H9 (cell line): ENCODE results near the gene RAVER1. TPM values are rescaled to one million over a fixed set of nuclear protein-coding genes. Genes with fewer than 3 reads are reported as not detected.

ENCODE experiments used
- DNase-seq: peaks from one replicate; pipeline ENCODE4 v3.0.0-alpha.2; 2017
- H2AFZ ChIP-seq: one replicate; pipeline ENCODE4 v1.6.1; 2013; ENCODE audit warnings: mild to moderate bottlenecking, low read length, control low read depth, moderate library complexity
- H2AK5ac ChIP-seq: 2 replicates; pipeline ENCODE4 v1.6.1; 2013; ENCODE audit warnings: low read length, control low read depth, mixed read lengths; ENCODE audit not compliant: insufficient read length
- H2BK120ac ChIP-seq: one replicate; pipeline ENCODE4 v1.6.1; 2013; ENCODE audit warnings: low read depth, mild to moderate bottlenecking, low read length, control low read depth, inconsistent platforms; ENCODE audit not compliant: poor library complexity, severe bottlenecking
- H2BK12ac ChIP-seq: 2 replicates; pipeline ENCODE4 v1.6.1; 2013; ENCODE audit warnings: low read length, control low read depth, mixed read lengths, low read depth; ENCODE audit not compliant: insufficient read length
- H2BK15ac ChIP-seq: 2 replicates; pipeline ENCODE4 v1.6.1; 2013; ENCODE audit warnings: low read depth, low read length, control low read depth
- H2BK20ac ChIP-seq: one replicate; pipeline ENCODE4 v1.6.1; 2013; ENCODE audit warnings: low read depth, mild to moderate bottlenecking, low read length, control low read depth, inconsistent platforms; ENCODE audit not compliant: poor library complexity, severe bottlenecking
- H2BK5ac ChIP-seq: 2 replicates; pipeline ENCODE4 v1.6.1; 2013; ENCODE audit warnings: low read length, control low read depth, mixed read lengths; ENCODE audit not compliant: insufficient read length
- H3K14ac ChIP-seq: 2 replicates; pipeline ENCODE4 v1.6.1; 2013; ENCODE audit warnings: low read length, control low read depth; ENCODE audit not compliant: insufficient read depth
- H3K18ac ChIP-seq: 2 replicates; pipeline ENCODE4 v1.6.1; 2013; ENCODE audit warnings: low read depth, mild to moderate bottlenecking, mixed read lengths, low read length, control low read depth; ENCODE audit not compliant: insufficient read length
- H3K23ac ChIP-seq: 2 replicates; pipeline ENCODE4 v1.6.1; 2013; ENCODE audit warnings: low read length, control low read depth, mixed read lengths, low read depth; ENCODE audit not compliant: insufficient read length
- H3K23me2 ChIP-seq: 2 replicates; pipeline ENCODE4 v1.6.1; 2013; ENCODE audit warnings: low read depth, mild to moderate bottlenecking, mixed read lengths, low read length, control low read depth; ENCODE audit not compliant: insufficient read length, poor library complexity, severe bottlenecking
- H3K27ac ChIP-seq: 2 replicates; pipeline ENCODE4 v1.5.1; 2013; ENCODE audit warnings: low read length, control low read depth, mixed read lengths, low read depth; ENCODE audit not compliant: insufficient read length
- H3K27me3 ChIP-seq: 2 replicates; pipeline ENCODE4 v1.6.1; 2013; ENCODE audit warnings: low read length, control low read depth, inconsistent platforms; ENCODE audit not compliant: insufficient read depth
- H3K4ac ChIP-seq: 2 replicates; pipeline ENCODE4 v1.6.1; 2013; ENCODE audit warnings: low read depth, mild to moderate bottlenecking, control low read depth, inconsistent platforms, low read length, moderate library complexity
- H3K4me1 ChIP-seq: 2 replicates; pipeline ENCODE4 v1.6.1; 2013; ENCODE audit warnings: low read length, control low read depth, inconsistent platforms; ENCODE audit not compliant: insufficient read depth
- H3K4me2 ChIP-seq: 2 replicates; pipeline ENCODE4 v1.6.1; 2013; ENCODE audit warnings: low read length, control low read depth, mixed read lengths; ENCODE audit not compliant: insufficient read length, insufficient read depth
- H3K56ac ChIP-seq: 2 replicates; pipeline ENCODE4 v1.6.1; 2013; ENCODE audit warnings: low read depth, mild to moderate bottlenecking, mixed read lengths, low read length, control low read depth; ENCODE audit not compliant: insufficient read length
- H3K79me1 ChIP-seq: 2 replicates; pipeline ENCODE4 v1.6.1; 2013; ENCODE audit warnings: low read depth, mild to moderate bottlenecking, moderate library complexity, low read length, control low read depth, inconsistent platforms; ENCODE audit not compliant: insufficient read depth, poor library complexity, severe bottlenecking
- H3K79me2 ChIP-seq: 2 replicates; pipeline ENCODE4 v1.6.1; 2013; ENCODE audit warnings: low read length, control low read depth, inconsistent platforms; ENCODE audit not compliant: insufficient read depth
- H3K9ac ChIP-seq: 2 replicates; pipeline ENCODE4 v1.6.1; 2013; ENCODE audit warnings: low read length, control low read depth, mixed read lengths; ENCODE audit not compliant: insufficient read length; ENCODE audit errors: extremely low read depth
- H3K9me3 ChIP-seq: one replicate; pipeline ENCODE4 v1.6.1; 2013; ENCODE audit warnings: low read depth, low read length, inconsistent platforms; ENCODE audit not compliant: control insufficient read depth
- H3T11ph ChIP-seq: one replicate; pipeline ENCODE4 v1.6.1; 2013; ENCODE audit warnings: mild to moderate bottlenecking, low read length, control low read depth, inconsistent platforms
- H4K20me1 ChIP-seq: one replicate; pipeline ENCODE4 v1.6.1; 2013; ENCODE audit not compliant: control insufficient read depth, insufficient read length, insufficient read depth
- H4K5ac ChIP-seq: 2 replicates; pipeline ENCODE4 v1.6.1; 2013; ENCODE audit warnings: low read depth, mild to moderate bottlenecking, mixed read lengths, low read length, control low read depth; ENCODE audit not compliant: insufficient read length
- H4K8ac ChIP-seq: replicated peaks from 2 replicates; pipeline ENCODE4 v1.6.1; 2013; ENCODE audit warnings: low read length, control low read depth, mixed read lengths, low read depth; ENCODE audit not compliant: insufficient read length
- H4K91ac ChIP-seq: 2 replicates; pipeline ENCODE4 v1.6.1; 2013; ENCODE audit warnings: low read depth, mild to moderate bottlenecking, moderate library complexity, mixed read lengths, low read length, control low read depth; ENCODE audit not compliant: insufficient read length
- H3K27ac Mint-ChIP-seq, 3 experiments: 2 replicates in 2 of 3; 3 replicates in 1 of 3; pipeline ENCODE4 v1.8.0; 2020 to 2021; ENCODE audit warnings: mixed read lengths in 3 of 3, mild to moderate bottlenecking in 1 of 3, moderate library complexity in 1 of 3
- H3K27me3 Mint-ChIP-seq: 2 replicates; pipeline ENCODE4 v1.8.0; 2021; ENCODE audit warnings: low read depth, mild to moderate bottlenecking, moderate library complexity, mixed read lengths
- H3K36me3 Mint-ChIP-seq, 3 experiments: 2 replicates in 2 of 3; 3 replicates in 1 of 3; pipeline ENCODE4 v1.8.0; 2020 to 2021; ENCODE audit warnings: low read depth in 3 of 3, mixed read lengths in 3 of 3; ENCODE audit not compliant: insufficient read depth in 1 of 3
- H3K4me1 Mint-ChIP-seq, 2 experiments: 2 replicates each; pipeline ENCODE4 v1.8.0; 2020; ENCODE audit warnings: mixed read lengths in 2 of 2
- H3K4me3 Mint-ChIP-seq, 2 experiments: 2 replicates in 1 of 2; 3 replicates in 1 of 2; pipeline ENCODE4 v1.8.0; 2020 to 2021; ENCODE audit warnings: mild to moderate bottlenecking in 2 of 2, mixed read lengths in 2 of 2, moderate library complexity in 1 of 2
- H3K9me3 Mint-ChIP-seq, 2 experiments: 2 replicates in 1 of 2; 3 replicates in 1 of 2; pipeline ENCODE4 v1.8.0; 2020; ENCODE audit warnings: mild to moderate bottlenecking in 2 of 2, mixed read lengths in 2 of 2, moderate library complexity in 1 of 2
- CTCF ChIP-seq: fragments of 200-600 bp; sonication (generic); conservative IDR thresholded peaks from 3 replicates; pipeline ENCODE4 v1.8.0; 2021; ENCODE audit warnings: antibody characterized with exemption, mild to moderate bottlenecking
- WGBS: extraction: QIAGEN DNeasy Blood & Tissue Kit; methylation state at CpG from one replicate; pipeline ENCODE4 v1.1.7; 2013; ENCODE audit warnings: missing lambda C conversion rate, low lambda C conversion rate, mixed read lengths; ENCODE audit not compliant: insufficient read length; ENCODE audit errors: extremely low coverage; 5-methylcytosine and 5-hydroxymethylcytosine counted together
- total RNA-seq: library from RNA; stranded (reverse); gene quantifications from 2 replicates; pipeline ENCODE4 v1.2.1, GENCODE V29; 2021

RAVER1 gene
- total RNA-seq, 1 experiment from 2014 or later: 74.7 TPM

DNA sequence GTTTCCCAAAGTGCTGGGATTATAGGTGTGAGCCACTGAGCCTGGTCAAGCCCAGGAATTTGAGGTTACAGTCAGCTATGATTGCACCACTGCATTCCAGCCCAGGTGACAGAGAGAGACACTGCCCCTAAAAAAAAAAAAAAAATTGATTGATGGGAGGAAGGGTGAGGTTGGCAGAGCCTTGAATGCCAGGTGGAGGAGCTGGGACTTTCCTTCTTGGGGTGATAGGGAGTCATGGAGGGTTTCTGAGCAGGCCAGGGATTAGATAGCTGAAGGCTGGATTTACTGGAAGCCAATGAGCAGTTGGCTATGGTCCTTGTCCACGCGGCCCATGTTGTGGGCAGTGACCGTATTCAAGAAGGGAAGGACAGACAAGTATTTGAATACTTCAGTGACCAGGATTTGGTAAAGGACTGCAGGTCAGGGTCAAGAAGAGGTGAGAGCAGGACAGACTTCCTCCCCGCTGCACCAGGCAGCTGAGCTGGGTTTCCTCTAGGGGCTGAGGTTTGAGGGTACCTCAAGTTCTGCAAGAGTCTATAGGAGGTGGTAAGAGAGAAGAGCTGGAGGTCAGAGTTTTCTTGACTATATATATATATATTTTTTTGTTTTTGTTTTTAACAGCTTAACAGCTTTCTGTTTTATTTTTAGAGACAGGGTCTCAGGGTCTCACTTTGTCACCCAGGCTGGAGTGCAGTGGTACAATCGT is 53.4 kb downstream of the RAVER1 start:
- H3K18ac ChIP-seq: no peak overlapping the region
- H4K8ac ChIP-seq: no peak overlapping the region
- H2BK12ac ChIP-seq: no peak overlapping the region
- H3T11ph ChIP-seq: no peak overlapping the region
- Mint-ChIP-seq H3K27me3 (peaks cover 3% of the 10 kb centered on the region), H3K4me3 (no peak overlapping the region; a peak in 1 of 5 replicates), H3K4me1 (peaks cover 0 to 12% of the 10 kb centered on the region in 2 experiments; a peak in 2 of 4 replicates), H3K9me3 (no peaks in the 10 kb centered on the region), H3K27ac (no peak overlapping the region; a peak in 1 of 7 replicates), H3K36me3 (peaks cover 0 to under 1% (median 0%) of the 10 kb centered on the region in 3 experiments; a peak in 1 of 7 replicates)
- H3K56ac ChIP-seq: no peak overlapping the region
- no peaks in the 10 kb centered on the region for H3K23me2 ChIP-seq
- no peaks in the 10 kb centered on the region for H3K79me2 ChIP-seq
- H3K4me2 ChIP-seq: no peak overlapping the region
- no CpG with 5 or more reads among the region's 5 CpGs for WGBS
- no peak for DNase-seq
- no peaks in the 10 kb centered on the region for H4K20me1 ChIP-seq
- no peak overlapping the region for H3K14ac ChIP-seq
- no peak overlapping the region for H3K9ac ChIP-seq
- H3K9me3 ChIP-seq: no peaks in the 10 kb centered on the region
- no peak overlapping the region for H3K27ac ChIP-seq
- H3K4ac ChIP-seq: no peak overlapping the region
- no peak for TF ChIP-seq CTCF
- no peaks in the 10 kb centered on the region for H3K4me1 ChIP-seq
- no peaks in the 10 kb centered on the region for H3K27me3 ChIP-seq
- no peak overlapping the region for H4K5ac ChIP-seq
- no peak overlapping the region for H2BK5ac ChIP-seq
- H2BK15ac ChIP-seq: no peak overlapping the region
- H2AK5ac ChIP-seq: no peak overlapping the region
- H3K23ac ChIP-seq: no peak overlapping the region
- H4K91ac ChIP-seq: no peak overlapping the region
- no peak overlapping the region for H2AFZ ChIP-seq
- H2BK20ac ChIP-seq: no peak overlapping the region
- no peaks in the 10 kb centered on the region for H3K79me1 ChIP-seq
- H2BK120ac ChIP-seq: no peak overlapping the region
